Measurements from ENCODE around the gene CRYZL1.
"Not testable (repeated sequence)": the region's sequence is repeated elsewhere in the genome, so short reads cannot be mapped to it uniquely, and the experiment has no call there.

The CRYZL1 gene

DNA sequence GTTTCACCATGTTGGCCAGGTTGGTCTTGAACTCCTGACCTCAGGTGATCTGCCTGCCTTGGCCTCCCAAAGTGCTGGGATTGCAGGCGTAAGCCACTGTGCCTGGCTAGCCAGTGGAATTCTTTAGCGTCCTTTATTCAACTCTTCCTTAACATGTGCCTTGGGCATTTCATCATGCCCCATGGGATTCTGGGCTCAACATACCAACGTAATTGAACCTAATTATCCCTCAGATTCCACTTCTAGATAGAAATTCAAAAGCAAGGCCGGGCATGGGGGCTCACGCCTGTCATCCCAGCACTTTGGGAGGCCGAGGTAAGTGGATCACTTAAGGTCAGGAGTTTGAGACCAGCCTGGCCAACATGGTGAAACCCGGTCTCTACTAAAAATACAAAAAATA lies 15.4 kb downstream of the CRYZL1 start:
- DNase-seq (ENCODE audit: low read depth): not testable (repeated sequence)

DNA sequence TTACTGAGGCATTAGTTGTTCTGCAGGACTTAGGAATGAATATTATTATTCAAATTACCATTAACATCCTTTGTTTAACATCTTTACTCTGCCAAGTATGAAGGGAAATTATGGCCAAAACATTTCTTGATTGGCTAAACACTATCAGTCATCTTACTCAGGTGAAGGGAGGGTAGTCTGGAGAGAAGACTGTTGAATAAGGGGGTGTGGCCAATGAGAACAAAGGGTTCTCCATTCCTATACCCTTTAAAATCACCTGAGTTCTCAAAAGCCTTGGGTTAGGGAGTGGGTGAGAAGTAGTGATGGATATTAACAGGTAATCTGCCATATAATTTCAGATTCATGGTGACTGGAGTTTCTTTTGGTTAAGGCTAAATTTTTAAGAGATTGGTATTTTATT lies 19.3 kb downstream of the CRYZL1 start:
- DNase-seq (ENCODE audit: low read depth): no peak

DNA sequence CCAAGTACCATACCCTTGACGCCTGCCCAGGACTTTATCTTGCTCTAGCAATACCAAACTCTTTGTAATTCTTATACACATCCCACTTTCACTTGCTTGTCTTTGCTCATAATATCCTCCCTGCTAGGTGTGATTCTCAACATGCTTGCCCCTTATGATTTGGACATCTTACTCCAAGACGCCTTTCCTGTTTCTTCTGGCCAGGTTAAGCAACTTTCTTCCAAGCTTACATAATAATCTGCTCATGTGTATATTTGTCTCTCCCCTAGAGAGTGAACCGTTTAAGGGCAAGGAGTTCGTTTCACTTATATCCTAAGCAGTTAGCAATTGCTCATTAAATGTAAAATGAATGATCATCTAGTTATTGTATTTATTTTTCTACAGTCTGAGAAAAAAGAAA lies 21.8 kb downstream of the CRYZL1 start:
- DNase-seq (ENCODE audit: low read depth): no peak

DNA sequence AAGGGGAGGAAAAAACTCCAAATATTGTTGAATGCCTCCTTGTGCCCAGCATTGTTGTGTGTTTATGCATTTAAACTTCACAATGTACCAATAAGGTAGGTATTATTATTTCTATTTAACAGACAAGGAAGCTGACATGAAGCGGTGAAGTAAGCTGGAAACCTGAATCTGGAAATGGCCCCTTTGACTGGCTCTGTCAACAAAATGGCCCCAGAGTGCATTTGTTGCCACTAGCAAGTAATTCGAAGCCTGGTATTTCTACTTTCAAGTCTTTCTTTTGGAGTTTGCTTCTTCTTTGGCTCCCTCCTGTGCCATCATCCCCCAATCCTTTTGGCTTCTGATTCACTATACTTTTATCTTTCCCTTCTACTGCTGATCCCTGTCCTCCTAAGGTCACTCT lies 23.1 kb downstream of the CRYZL1 start:
- DNase-seq (ENCODE audit: low read depth): no peak

DNA sequence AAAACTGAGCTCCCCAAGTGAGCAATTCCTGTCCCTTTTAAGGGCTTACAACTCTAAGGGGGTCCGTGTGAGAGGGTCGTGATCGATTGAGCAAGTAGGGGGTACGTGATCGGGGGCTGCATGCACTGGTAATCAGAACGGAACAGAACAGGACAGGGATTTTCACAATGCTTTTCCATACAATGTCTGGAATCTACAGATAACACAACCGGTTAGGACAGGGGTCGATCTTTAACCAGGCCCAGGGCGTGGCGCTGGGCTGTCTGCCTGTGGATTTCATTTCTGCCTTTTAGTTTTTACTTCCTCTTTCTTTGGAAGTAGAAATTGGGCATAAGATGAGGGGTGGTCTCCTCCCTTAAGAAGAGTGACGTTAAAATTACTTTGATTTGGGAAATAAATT lies 24.0 kb downstream of the CRYZL1 start:
- not testable (repeated sequence) for DNase-seq (ENCODE audit: low read depth)

DNA sequence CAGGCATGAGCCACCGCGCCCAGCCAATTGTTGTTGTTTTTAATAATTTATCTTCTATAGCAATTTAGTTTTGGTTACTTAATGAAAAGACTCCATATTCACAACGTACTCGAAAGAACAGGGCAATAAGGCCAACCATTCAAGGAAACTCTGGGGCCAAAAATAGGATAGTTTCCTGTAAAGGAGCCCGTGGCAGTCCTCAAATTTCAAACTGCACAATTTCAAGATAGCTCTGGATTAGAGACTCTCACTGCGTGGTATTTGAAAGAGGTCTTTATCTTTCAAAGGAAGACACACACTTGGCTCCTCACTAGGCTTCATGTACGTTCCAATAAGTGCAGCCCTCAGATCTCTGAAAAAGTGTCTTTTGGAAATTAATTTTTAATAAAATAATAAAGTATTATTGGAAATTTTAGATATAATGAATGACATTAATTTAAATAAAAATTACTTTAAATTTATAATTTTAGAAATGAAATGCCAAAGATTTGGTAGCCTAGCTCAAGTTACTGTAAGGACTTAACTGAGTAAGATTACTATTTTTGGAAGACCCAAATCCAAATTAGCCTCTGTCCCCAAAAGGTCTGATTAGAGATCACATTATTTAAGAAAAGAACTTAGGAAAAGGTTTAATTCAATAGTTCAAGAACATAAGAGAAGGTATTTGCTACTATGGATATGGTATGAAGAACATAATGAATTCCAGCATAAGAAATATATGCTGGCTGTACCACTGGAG lies 30.4 kb downstream of the CRYZL1 start:
- DNase-seq (ENCODE audit: low read depth): no peak

DNA sequence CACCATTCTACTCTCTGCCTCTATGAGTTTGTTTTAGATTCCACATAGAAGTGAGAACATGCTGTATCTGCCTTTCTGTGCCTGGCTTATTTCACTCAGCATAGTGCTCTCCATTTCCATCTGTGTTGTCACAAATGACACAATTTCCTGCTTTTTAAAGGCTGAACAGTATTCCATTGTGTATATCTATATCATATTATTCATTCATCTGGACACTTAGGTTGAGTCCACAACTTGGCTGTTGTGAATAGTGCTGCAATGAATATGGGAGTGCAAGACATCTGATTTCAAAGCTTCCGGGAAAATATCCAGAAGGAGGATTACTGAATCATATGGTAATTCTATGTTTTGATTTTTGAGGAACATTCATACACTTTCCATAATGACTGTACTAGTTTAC lies 33.0 kb downstream of the CRYZL1 start:
- DNase-seq (ENCODE audit: low read depth): no peak

DNA sequence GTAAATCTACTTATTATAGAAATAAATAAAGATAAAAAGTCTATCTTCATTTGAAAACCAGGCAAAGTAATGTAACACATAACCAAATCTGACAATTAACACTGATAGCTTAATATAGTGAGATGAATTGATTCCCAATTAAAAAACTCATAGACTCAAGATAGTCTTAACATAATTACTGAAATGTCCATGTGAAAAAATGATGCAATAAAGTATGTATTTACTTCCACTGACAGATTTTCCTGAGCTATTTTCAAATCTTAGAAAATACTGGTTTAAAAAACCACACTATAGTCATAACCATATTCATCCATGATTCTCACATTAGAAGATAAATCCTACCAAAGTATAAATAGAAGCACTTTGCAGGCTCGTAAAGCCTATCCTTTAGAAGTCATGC lies 43.5 kb downstream of the CRYZL1 start:
- DNase-seq (ENCODE audit: low read depth): no peak

DNA sequence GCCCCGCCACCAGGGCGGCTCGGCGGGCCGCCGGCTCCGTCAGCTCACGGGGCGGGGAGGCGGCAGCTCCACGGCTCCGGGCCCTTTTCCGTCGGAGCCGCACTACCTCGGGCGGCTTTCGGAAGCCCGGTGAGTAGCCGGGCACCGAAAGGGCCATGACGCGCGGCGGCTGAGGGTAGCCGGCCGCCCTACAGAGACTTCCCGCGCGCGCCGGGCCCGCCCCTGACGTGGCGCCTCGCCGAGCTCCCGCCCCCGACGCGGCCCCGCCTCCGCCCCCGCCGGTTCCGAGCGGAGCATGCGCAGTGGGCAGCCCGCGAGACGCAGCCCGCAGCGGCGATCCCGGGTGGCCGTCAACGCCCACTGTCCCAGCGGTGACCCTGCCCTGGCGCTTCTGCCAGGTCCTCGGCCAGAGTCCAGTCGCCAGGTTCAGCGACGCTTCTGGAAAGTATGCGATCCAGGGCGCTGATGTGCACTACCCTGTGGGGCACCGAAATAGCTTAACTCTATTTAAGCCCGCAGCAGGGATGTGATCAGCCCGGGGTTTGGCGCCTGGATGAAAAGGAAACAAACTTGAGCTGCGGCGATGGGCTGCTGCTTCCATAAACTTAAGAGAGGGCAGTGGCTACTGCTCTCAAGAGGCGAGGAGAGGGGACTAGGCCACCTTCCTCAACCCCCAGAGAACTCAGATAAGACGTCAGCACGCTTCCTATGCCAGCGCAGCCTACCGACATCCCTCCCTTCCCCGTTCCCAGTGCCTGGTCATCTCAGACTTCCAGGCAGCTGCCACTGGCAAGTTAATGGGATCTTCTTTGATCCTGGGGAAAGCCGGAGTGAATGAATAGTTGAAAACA lies 52.8 kb downstream of the CRYZL1 start, which contains the start of gene DONSON:
DONSON (minus strand) TSS at position 200 of the 851 bp plus-strand sequence; CDS start at position 157, 43 bp downstream.
- peak; percentile 82 for DNase-seq (ENCODE audit: low read depth)

DNA sequence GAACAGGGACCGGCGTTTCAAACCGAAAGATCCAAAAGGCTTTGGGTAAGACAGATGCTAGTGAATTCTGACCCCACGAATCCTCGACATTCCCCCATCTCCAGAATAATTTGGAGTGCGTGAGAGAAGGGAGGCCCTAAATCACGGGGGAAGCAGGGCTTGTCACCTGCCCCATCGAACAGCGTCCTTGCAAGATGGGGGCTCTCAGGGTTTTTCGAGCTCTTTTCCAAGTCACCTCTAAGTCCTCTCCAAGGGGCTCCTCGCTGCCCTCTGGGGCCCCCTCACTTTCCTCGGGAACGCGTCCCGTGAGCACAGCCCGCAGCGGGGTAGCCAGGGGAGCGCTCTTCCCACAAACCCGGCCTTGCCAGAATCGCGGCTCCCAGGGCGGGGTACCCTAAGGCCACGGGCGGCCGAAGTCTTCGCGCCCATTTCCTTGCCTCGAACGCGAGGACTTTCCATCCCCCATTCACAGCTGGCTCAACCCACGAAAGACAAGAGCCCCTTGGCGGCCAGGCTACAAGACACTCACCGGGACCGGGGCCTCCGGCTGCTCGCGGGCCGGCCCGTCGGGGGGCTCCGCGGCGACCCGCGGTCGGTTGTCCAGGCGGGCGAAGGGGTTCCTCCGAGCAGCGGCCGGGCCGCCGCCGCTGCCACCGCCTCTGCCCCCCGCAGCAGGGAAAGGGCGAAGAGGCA lies 53.6 kb downstream of the CRYZL1 start:
- DNase-seq (ENCODE audit: low read depth): peak; percentile 18

DNA sequence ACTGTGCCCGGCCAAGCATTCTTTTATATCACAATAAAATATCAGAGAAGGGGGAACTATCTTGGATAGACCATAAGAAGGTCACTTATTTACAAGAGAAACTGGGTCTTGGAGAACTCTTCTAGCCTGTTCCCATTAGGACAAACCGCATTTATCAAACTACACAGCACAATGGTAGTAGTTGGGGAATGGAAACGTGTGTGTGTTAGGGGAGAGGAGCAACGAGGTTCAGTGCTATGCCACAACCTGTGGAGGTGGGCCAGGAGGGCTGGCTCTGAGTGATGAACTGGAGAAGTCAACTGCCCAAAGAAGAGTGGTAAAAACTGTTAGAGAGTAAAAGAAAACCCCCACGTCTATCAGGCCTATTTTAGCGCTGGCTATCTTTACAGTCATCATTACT lies 54.6 kb downstream of the CRYZL1 start:
- DNase-seq (ENCODE audit: low read depth): no peak

DNA sequence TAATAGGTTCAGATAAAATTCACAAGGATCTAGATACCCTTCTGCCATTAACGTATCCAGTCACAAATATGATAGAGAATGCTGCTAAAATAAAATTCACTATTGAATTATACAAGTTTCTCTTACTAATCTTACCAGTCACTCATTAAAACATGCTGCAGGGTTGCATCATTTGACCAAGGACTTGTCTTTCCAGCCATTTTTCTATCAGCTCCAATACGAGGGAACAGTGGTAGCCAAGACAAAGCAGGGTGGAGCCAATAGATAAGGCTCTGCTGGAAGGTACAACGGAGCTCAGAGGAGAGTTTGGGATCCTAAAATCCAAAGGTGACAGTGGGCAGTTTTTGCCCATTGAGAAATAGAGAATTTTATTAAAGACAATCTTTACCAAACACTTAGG lies 57.1 kb downstream of the CRYZL1 start:
- DNase-seq (ENCODE audit: low read depth): no peak

DNA sequence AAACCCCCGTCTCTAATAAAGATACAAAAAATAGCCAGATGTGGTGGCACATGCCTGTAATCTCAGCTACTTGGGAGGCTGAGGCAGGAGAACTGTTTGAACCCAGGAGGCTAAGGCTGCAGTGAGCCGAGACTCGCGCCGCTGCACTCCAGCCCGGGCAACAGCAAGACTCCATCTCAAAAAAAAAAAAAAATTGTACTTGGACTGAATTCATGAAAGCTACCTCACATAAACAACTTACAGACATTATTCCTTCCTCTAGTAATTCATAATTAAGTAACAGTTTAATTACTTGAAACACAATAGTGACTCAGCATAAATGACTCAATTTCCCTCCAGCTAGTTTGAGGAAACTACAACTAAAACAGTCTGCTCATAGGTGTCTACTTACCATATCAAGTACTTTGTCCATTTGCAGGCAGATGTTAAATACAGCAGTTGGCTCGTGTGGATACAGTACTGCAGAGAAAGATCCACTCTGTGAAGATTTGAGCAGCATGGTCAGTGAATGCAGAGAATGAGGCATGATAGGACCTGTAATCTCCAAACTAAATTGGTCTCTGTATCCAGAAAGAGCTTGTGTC lies 62.5 kb downstream of the CRYZL1 start:
- DNase-seq (ENCODE audit: low read depth): no peak

DNA sequence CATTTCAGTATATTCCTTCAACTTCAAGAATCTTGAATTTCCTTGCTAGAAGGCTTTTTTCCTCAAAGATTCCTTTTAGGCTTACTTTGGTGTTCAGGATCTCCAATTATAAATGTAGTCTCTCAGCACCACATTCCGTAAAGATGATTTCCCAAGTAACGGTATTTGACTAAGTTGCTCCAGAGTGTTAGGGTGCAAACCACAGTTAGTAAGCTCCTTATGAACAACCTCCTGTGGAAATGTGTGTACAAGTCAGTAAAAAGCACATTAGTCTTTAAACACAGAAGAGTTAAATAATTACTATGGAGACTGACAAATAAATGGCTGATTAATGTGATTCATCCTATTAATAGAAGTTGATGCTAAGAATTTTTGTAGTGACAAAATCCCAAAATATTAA lies 63.3 kb downstream of the CRYZL1 start:
- no peak for DNase-seq (ENCODE audit: low read depth)

DNA sequence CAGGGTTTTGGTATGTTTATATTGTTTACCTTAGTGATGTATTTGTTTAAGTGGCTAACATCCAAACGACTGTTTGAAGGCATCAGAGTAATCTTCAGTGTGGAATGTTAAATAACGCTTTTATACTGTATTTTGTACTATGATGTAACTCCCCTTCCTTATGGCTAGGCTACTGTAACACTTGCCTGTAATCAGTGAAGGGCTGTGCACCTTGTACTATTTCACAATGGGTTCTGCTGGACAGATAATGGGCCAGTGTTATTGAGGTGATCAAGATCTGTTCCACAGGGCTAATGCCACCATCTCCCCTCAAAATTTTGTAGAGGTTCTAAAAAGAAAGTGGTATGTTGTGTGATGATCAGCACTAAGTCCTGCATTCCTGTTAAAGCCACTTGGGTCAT lies 64.8 kb downstream of the CRYZL1 start:
- DNase-seq (ENCODE audit: low read depth): not testable (repeated sequence)

DNA sequence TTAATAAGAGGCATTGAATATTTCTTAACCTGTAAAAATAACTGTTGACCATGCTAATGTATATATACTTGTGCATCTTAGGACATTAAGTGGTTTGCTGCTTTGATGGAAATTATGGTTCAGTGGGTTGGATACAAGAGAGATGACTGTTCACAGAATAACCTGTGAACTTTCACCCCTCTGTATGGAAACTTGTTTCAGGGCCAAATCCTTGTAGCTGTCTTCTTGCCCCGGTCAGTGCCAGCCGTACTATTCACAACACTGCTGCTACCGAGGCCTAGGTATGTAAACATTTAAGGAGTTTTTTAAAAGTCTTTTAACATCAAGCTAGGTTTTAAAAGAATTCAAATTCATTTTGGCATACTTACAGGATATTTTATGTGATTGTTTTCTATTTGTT lies 69.2 kb downstream of the CRYZL1 start:
- DNase-seq (ENCODE audit: low read depth): no peak

DNA sequence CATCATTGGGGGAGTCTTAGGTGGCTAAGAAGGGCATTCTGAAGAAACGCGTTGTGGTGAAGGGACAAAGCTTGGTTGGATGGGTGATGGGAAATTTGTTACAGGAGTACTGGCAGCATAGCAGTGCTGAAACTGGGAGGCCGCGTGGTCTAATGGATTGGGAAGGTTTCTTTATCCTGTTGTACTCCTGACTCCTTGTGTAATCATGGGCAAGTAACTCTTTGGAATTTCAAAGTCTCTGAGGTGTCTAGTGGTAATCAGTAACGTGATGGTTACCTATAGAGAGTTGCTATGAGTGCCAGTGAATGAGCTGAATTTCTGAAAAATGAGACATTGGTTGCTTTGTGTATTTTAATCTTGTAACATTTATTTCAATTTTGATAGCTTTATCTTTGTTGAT lies 71.5 kb downstream of the CRYZL1 start:
- no peak for DNase-seq (ENCODE audit: low read depth)

DNA sequence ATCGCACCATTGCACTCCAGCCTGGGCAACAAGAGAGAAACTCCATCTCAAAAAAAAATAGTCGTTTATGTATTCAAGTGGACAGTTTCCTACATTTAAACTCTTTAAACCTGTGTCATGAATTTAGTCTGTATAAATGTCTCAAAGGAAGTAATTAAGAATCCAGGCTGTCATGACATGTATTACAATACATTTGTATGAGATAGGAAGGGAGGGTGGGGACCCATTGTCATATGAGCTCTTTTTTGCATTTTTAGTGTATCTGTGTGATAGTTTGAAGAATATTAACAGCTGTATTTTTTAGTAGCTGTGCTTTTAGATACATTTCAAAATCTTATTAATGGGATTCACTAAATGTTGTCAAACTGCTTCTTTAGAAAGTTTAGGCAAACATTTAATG lies 73.1 kb downstream of the CRYZL1 start:
- DNase-seq (ENCODE audit: low read depth): no peak

DNA sequence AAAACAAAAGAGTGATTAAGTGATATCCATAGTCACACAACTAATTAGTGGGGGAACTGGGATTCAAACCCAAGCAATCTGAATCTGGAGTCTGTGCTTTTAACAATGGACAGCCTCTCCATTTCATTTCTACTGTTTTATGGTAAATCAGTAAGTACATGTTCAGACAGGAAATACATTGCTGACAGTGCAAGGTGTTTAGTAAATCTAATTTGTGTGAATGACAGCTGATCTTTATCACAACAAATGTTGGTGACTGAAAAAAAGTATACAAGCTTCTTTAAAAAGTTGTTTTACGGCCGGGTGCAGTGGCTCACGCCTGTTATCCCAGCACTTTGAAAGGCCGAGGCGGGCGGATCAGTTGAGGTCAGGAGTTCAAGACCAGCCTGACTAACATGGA lies 73.6 kb downstream of the CRYZL1 start:
- DNase-seq (ENCODE audit: low read depth): no peak

DNA sequence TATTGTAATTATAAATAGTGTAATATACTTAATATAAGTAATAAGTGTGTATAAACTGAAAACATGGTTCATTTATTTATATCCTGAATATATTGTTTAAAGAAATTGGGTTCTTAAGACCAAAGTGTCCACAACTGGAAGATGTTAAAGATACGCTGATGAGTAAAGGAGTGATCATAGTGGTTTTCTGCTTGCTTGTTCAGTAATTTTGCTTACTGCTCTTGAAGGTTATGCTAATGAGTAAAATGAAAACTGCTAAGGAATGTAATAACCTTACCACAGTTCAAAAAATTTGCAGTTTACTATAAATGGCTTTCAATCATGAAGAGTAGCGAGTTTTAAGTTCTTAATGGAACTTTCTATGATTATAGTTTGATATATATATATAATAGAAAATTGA lies 75.0 kb downstream of the CRYZL1 start:
- DNase-seq (ENCODE audit: low read depth): no peak

DNA sequence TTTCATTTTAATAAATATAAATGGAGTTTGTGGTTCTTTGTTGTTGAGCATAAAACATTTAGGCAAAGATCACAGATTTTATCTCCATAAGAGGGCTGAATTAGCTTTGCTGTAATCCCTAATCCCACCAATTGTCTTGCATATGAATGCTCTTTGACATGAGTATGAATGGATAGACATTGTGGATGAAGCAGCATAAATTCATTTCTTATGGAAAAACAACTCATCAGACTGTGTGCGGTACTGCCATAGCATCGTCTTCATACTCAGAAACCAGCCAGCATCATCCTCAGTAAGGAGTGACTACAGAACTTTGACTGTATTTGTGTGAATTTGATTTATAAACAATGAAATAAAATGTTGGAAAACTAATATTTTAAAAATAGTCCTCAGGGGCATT lies 79.2 kb downstream of the CRYZL1 start:
- no peak for DNase-seq (ENCODE audit: low read depth)

DNA sequence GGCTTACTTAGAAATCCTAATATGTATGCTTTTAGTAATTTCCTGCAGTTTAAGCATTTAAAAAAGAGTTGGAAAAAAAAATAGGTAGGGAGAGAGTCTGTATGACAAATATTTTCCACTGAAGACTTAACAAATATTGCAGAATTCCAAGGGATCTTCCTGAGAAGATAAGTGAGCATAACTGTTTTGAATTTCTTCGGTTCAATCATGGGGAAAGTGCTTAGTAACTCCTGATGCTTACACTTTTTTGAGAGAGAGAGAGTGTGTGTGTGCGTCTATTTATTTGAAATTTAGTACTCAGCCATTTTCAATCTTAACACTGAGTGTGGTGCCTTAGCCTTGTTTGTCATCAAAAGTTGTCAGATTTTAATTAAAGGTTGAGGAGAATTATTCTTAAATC lies 80.2 kb downstream of the CRYZL1 start:
- DNase-seq (ENCODE audit: low read depth): no peak
